ENCODE results near the gene ZNF212.

GRCh38 chr7:149300620-149301285, 61.3 kb downstream of the ZNF212 start:
- TF ChIP-seq CTCF (IDR thresholded peaks at IDR 0.05) (no peak), POLR2A (IDR thresholded peaks at IDR 0.05) (no peak)

Measured in esophagus squamous epithelium (tissue), 4 donors.